ENCODE results near the gene TMEM91. TPM values are rescaled to one million over a fixed set of nuclear protein-coding genes. Genes with fewer than 3 reads are reported as not detected.

The TMEM91 gene
- total and polyA plus RNA-seq, 9 of the 15 experiments (the other 6 are each of a cell fraction or from before 2014, with no cell fraction given) = 1.2 to 5.2 (median 2.7) TPM

DNA sequence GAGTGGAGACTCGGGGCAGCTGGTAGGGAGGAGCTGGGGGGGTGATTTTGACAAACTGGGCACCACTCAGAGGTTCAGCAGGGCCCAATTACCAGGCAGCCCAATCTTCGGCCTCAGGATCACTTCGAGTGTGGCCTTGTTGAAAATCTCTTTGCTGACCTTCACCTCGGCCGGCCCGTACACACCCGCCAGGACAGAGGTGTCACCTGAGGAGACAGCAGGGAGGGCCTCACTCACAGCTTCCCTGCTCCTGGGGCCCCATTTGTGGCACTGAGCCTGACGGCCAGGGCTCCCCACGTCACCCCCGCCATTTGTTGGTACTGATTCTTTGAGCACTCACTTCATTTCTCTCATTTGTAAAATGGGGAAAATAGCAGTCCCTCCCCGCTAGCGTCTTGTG is 16.4 kb downstream of the TMEM91 start:
- POLR2A ChIA-PET = interaction anchor here (0.6 to 1.1 kb wide), 4 partner anchors 8 to 1052 kb away, joined by 3 to 4 read pairs (median 3); no protein-coding TSS in a partner anchor
- 0 out of 4 replicates have a peak overlapping the region, but pooled peaks of 1 of the 2 experiments have one; percentile 61 for H3K9ac ChIP-seq (ENCODE audit: insufficient read depth in 1 of 2, low read depth in 2 of 2, low read length in 2 of 2)
- no peak for ATAC-seq
- WGBS (ENCODE audit: insufficient coverage, low coverage, missing lambda C conversion rate) = 80% methylated on average over 12 of the region's 12 CpGs
- CTCF ChIA-PET (ENCODE audit: low intra/inter-chr PET ratio) = no interaction called here
- FAIRE-seq = no peak
- no peaks in the 10 kb centered on the region for H3K27me3 ChIP-seq (ENCODE audit: control insufficient read depth in 2 of 2, insufficient read depth in 2 of 2, low read length in 2 of 2)
- peaks cover 52% of the 10 kb centered on the region; the same call in 2 of the 3 replicates for H3K36me3 ChIP-seq (ENCODE audit: control insufficient read depth, insufficient read depth, low read length)
- no peaks in the 10 kb centered on the region for H4K20me1 ChIP-seq (replicated peaks; ENCODE audit: control insufficient read depth, insufficient read depth, low read length)
- no peak overlapping the region for H3K4me2 ChIP-seq (ENCODE audit: insufficient read depth, low read length)
- no TSS peak for BruUV-seq (replicated peaks)
- no peaks in the 10 kb centered on the region for H3K9me3 ChIP-seq (replicated peaks; ENCODE audit: control insufficient read depth, insufficient read depth, low read depth, low read length)
- no peak overlapping the region for H3K27ac ChIP-seq (ENCODE audit: extremely low read depth, low read depth, low read length)
- H3K79me2 ChIP-seq (ENCODE audit: control insufficient read depth, insufficient read depth, low read length) = peaks cover 33% of the 10 kb centered on the region
- peaks cover 9 to 18% of the 10 kb centered on the region in 2 experiments; a peak in 4 of 5 replicates for H3K4me1 ChIP-seq (replicated peaks in 1 of 2; ENCODE audit: control insufficient read depth in 2 of 2, insufficient read depth in 2 of 2, low read length in 2 of 2)
- H3K4me3 ChIP-seq = no peak overlapping the region
- H2AFZ ChIP-seq (ENCODE audit: low read depth, low read length) = no peak overlapping the region
- in situ Hi-C loops (cut with MboI) (no loop called here), intact Hi-C loops (cut with micrococcal nuclease) (no loop called here)
- no peak for DNase-seq (ENCODE audit: extremely low read depth in 1 of 4, low spot score in 3 of 4)
- H3K9me1 ChIP-seq (ENCODE audit: control insufficient read depth, insufficient read depth, low read length) = no peaks in the 10 kb centered on the region
- TF ChIP-seq NR4A1 (CRISPR knock-in tag; IDR thresholded peaks at IDR 0.05) (no peak), NR4A1 (tag; IDR thresholded peaks at IDR 0.05) (no peak), PHF21A (IDR thresholded peaks at IDR 0.05; ENCODE audit: borderline replicate concordance, low read depth) (no peak), ZNF146 (CRISPR knock-in tag; IDR thresholded peaks at IDR 0.05; ENCODE audit: unreplicated experiment) (no peak), CREB1 (IDR thresholded peaks at IDR 0.05) (no peak), CREB1 (CRISPR knock-in tag; IDR thresholded peaks at IDR 0.05) (no peak), HDAC1 (IDR thresholded peaks at IDR 0.05) (no peak), CTBP1 (IDR thresholded peaks at IDR 0.05; ENCODE audit: borderline replicate concordance) (no peak), ETV5 (CRISPR knock-in tag; IDR thresholded peaks at IDR 0.05; ENCODE audit: low read depth) (no peak), ZNF253 (CRISPR knock-in tag; conservative IDR thresholded peaks at IDR 0.05) (no peak), ZNF780A (CRISPR knock-in tag; IDR thresholded peaks at IDR 0.05) (no peak), HLTF (IDR thresholded peaks at IDR 0.05) (no peak), ZNF175 (CRISPR knock-in tag; IDR thresholded peaks at IDR 0.05; ENCODE audit: low read depth) (no peak), ZBTB9 (CRISPR knock-in tag; IDR thresholded peaks at IDR 0.05) (no peak), POLR3G (IDR thresholded peaks at IDR 0.05; ENCODE audit: extremely low read depth, insufficient read length, insufficient replicate concordance) (no peak)
- TF ChIP-seq, protein P1, sequence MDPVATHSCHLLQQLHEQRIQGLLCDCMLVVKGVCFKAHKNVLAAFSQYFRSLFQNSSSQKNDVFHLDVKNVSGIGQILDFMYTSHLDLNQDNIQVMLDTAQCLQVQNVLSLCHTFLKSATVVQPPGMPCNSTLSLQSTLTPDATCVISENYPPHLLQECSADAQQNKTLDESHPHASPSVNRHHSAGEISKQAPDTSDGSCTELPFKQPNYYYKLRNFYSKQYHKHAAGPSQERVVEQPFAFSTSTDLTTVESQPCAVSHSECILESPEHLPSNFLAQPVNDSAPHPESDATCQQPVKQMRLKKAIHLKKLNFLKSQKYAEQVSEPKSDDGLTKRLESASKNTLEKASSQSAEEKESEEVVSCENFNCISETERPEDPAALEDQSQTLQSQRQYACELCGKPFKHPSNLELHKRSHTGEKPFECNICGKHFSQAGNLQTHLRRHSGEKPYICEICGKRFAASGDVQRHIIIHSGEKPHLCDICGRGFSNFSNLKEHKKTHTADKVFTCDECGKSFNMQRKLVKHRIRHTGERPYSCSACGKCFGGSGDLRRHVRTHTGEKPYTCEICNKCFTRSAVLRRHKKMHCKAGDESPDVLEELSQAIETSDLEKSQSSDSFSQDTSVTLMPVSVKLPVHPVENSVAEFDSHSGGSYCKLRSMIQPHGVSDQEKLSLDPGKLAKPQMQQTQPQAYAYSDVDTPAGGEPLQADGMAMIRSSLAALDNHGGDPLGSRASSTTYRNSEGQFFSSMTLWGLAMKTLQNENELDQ (CRISPR knock-in tag; IDR thresholded peaks at IDR 0.05; ENCODE audit: borderline replicate concordance) = no peak
- TF ChIP-seq, protein P2, sequence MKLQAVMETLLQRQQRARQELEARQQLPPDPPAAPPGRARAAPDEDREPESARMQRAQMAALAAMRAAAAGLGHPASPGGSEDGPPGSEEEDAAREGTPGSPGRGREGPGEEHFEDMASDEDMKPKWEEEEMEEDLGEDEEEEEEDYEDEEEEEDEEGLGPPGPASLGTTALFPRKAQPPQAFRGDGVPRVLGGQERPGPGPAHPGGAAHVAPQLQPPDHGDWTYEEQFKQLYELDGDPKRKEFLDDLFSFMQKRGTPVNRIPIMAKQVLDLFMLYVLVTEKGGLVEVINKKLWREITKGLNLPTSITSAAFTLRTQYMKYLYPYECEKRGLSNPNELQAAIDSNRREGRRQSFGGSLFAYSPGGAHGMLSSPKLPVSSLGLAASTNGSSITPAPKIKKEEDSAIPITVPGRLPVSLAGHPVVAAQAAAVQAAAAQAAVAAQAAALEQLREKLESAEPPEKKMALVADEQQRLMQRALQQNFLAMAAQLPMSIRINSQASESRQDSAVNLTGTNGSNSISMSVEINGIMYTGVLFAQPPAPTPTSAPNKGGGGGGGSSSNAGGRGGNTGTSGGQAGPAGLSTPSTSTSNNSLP (IDR thresholded peaks at IDR 0.05; ENCODE audit: borderline replicate concordance, low read depth, low read length) = no peak

All from K562 (cell line).